GM10248 (cell line): ENCODE data around the gene GPBAR1.
"Not testable (repeated sequence)": the region's sequence is repeated elsewhere in the genome, so short reads cannot be mapped to it uniquely, and the experiment has no call there.

Source experiments
- CTCF ChIA-PET: fragments of 300-600 bp; sonication (Branson Sonifier 250); formaldehyde crosslinking; extraction: SDS; loops from one replicate; lab custom pipeline; 2021; ENCODE audit warnings: antibody characterized with exemption; lab: Yijun Ruan, JAX
- POLR2A ChIA-PET: fragments of 350-650 bp; sonication (Branson Sonifier 250); formaldehyde crosslinking; extraction: SDS; loops from one replicate; lab custom pipeline; 2020; ENCODE audit warnings: antibody characterized with exemption; lab: Yijun Ruan, JAX
- DNase-seq: peaks from one replicate; pipeline ENCODE4 v3.0.0; 2012; ENCODE audit errors: extremely low spot score
- TF ChIP-seq, protein P1 (sequence below): IDR thresholded peaks from 2 replicates; pipeline ENCODE4 v1.5.1; 2012; ENCODE audit warnings: mild to moderate bottlenecking, low read depth; ENCODE audit errors: extremely low read depth, missing control alignments, control extremely low read depth

The GPBAR1 gene

GRCh38 chr2:218272531-218273212 lies 11.9 kb downstream of the GPBAR1 start:
- ChIA-PET CTCF (interaction anchor here (0.6 to 6.9 kb wide), 39 partner anchors 9 to 1268 kb away, joined by 3 to 115 read pairs (median 4); partner anchors contain the start of genes BCS1L, CATIP, GPBAR1 and TMBIM1), POLR2A (no interaction called here)
- TF ChIP-seq, protein P1, sequence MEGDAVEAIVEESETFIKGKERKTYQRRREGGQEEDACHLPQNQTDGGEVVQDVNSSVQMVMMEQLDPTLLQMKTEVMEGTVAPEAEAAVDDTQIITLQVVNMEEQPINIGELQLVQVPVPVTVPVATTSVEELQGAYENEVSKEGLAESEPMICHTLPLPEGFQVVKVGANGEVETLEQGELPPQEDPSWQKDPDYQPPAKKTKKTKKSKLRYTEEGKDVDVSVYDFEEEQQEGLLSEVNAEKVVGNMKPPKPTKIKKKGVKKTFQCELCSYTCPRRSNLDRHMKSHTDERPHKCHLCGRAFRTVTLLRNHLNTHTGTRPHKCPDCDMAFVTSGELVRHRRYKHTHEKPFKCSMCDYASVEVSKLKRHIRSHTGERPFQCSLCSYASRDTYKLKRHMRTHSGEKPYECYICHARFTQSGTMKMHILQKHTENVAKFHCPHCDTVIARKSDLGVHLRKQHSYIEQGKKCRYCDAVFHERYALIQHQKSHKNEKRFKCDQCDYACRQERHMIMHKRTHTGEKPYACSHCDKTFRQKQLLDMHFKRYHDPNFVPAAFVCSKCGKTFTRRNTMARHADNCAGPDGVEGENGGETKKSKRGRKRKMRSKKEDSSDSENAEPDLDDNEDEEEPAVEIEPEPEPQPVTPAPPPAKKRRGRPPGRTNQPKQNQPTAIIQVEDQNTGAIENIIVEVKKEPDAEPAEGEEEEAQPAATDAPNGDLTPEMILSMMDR: peak; percentile 95
- peak; percentile 68 for DNase-seq

- CTCF ChIA-PET: interaction anchor here (0.6 to 6.9 kb wide), 27 partner anchors 9 to 575 kb away, joined by 3 to 115 read pairs (median 4); partner anchors contain the start of genes CATIP, GPBAR1 and TMBIM1
- POLR2A ChIA-PET, DNase-seq: not testable (repeated sequence)
Measured at GRCh38 chr2:218273214-218273907, 12.5 kb downstream of the GPBAR1 start.

DNA sequence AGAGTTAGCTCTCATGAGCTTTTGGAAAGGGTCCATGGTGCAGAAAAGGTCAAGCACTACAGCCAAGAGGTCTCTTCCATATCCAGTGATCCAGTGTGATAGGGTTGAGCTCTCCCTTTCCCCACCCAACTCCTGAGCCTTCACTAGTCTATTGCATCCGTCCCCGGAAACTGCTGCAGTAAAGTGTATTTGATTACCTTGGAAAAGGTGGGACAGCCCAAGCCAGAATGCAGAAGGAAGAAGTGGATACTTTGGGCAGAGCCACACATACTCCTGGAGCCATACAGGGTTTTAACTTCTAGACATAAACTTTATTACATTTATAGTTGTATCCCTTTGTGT lies 13.1 kb downstream of the GPBAR1 start:
- POLR2A ChIA-PET: no interaction called here
- CTCF ChIA-PET: interaction anchor here (1.0 to 6.9 kb wide), 16 partner anchors 11 to 574 kb away, joined by 3 to 115 read pairs (median 8); partner anchors contain the start of genes CATIP, GPBAR1 and TMBIM1
- TF ChIP-seq, protein P1: no peak
- no peak for DNase-seq

DNA sequence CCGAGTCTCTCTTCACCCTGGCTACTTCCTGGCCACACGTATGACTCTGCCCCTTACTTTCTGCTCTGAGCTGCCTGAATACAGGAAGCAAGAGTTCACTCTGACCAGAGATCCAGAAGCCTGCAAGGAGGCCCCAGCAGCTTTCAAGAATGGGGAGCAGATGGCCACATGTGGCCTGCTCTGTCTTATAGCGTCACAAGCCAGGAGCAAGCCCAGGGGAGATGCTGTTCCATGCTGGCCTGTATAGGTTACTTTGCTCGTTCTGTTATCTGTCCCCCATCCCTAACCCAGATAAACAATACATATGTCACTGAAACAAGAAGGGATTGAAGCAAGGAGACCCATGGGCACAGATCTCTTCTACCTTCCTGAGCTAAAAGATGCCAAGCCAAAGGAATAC lies 13.8 kb downstream of the GPBAR1 start:
- TF ChIP-seq, protein P1: no peak
- CTCF ChIA-PET: interaction anchor here (1.1 to 6.9 kb wide), 11 partner anchors 12 to 573 kb away, joined by 3 to 64 read pairs (median 17); partner anchors contain the start of genes CATIP and TMBIM1
- no peak for DNase-seq
- POLR2A ChIA-PET: interaction anchor here (1.2 kb wide), 1 partner anchor 12 kb away, joined by 4 read pairs; no protein-coding TSS in a partner anchor

- TF ChIP-seq, protein P1: no peak
- no peak for DNase-seq
- CTCF ChIA-PET: interaction anchor here (1.1 to 6.9 kb wide), 11 partner anchors 11 to 573 kb away, joined by 3 to 64 read pairs (median 9); partner anchors contain the start of genes CATIP and TMBIM1
- POLR2A ChIA-PET: interaction anchor here (1.2 kb wide), 1 partner anchor 11 kb away, joined by 4 read pairs; no protein-coding TSS in a partner anchor
Measured at GRCh38 chr2:218275371-218276072, 14.7 kb downstream of the GPBAR1 start.

GRCh38 chr2:218276986-218277755 lies 16.4 kb downstream of the GPBAR1 start:
- CTCF ChIA-PET: interaction anchor here (1.3 to 5.5 kb wide), 5 partner anchors 9 to 571 kb away, joined by 3 to 34 read pairs (median 17); partner anchors contain the start of gene TMBIM1
- DNase-seq: no peak
- POLR2A ChIA-PET: interaction anchor here (0.6 kb wide), 1 partner anchor 10 kb away, joined by 4 read pairs; no protein-coding TSS in a partner anchor
- TF ChIP-seq, protein P1: no peak
